HTERT RPE-1 (cell line): ENCODE results near the gene FGG.
"Not testable (repeated sequence)": the region's sequence is repeated elsewhere in the genome, so short reads cannot be mapped to it uniquely, and the experiment has no call there.

Experiments used
- in situ Hi-C: fragments of 300-500 bp; cut with MboI; formaldehyde crosslinking; loops from 4 replicates; pipeline ENCODE4 v1.14.3; 2020; ENCODE audit warnings: low sequenced_read_pairs

Gene FGG

DNA sequence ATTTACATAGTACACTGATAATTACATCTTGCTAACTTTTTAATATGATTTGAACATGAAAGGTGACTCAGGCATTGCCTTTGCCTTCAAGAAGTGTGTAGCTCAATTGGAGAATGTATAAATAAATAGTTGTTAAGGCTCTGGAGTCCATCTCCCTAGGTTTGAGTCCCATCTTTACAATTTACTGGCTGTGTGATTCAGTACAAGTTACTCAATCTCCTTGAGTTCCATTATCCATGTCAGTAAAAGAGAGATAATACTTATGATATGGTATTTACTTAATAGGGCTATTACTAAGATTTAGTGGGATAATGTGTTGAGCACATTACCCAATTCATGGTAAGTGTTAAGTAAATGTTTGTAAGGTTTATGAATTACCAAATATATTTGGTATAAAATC, 1.9 kb upstream of the FGG start:
- in situ Hi-C loops, result no loop called here

DNA sequence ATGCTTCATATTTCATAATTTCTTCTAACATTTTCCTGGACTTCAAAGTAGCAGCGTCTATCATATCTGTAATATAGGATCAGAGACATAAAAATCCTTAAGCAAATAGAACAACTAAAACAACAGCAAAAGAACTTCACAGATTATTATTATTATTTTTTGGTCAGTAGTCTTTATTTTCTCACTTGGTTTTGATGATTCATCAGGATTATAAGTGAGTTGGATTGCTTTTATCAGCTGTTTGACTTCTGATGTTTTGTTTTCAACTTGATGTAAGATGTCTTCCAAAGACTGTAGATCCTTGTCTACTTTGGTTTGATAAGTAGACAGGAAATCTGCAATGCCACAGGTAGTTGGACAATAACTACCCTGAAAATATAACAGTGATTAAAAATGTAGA, 623 bp downstream of the FGG start:
- in situ Hi-C loops, result no loop called here

DNA sequence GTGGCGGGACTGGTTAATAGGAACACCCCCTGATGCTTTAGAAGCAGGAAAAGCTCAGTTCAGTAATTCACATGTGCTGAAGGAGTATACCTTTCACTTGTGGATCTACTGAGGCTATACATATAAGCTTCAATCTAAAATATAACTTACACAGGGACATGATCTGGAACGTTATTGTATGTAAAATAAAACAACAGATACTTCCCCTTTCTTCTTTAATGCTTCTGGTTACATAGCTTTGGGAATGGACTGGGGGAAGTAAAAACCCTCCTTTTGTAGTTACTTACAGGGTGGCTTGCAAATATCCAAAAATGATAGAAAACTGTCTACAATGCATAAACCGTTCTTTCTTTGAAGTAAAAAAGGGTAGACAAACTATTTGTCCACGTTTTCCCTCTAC, 1.9 kb downstream of the FGG start:
- in situ Hi-C loops, result no loop called here

GRCh38 chr4:154609532-154609931, 2.9 kb downstream of the FGG start:
- in situ Hi-C loops, result no loop called here

DNA sequence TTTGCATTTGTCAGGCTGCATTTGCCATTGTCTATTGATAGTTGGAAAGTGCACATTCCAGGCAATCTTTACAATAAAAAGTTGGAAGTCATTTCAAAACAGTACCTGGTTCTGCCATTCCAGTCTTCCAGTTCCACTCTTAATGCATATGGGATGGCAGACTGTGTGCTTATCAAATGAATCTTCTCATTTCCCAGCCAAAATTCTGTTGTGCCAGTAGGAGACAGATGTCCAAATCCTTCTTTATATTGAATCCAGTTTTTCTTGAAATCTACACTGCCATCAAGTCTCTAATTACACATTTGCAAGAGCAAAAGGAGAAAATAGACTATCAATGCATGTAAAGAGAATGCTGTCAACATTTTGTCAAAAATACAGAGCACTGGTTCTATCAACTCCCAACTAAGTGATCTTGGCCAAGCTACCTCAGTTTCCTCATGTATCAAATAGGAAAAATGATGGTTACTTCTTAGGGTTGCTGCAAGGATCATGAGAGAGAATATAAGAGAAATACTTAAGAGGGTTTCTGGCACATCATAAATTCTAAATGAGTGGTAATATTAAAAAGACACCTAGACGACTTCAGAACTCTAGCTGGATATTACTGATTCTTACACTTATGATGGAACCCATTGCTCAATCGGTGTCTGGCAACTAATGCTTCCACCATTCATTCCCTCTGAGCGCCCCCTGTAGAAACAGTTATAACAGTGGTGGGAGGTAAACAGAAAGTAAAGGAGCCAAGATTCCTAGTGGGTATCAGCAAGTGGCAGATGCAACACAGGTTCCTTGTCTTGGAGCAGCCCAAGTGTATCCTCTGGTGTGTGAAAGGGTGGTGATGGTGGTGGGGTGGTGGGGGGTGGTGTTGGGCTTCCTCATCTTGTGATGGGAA, 3.8 kb downstream of the FGG start:
- in situ Hi-C loops, result no loop called here

DNA sequence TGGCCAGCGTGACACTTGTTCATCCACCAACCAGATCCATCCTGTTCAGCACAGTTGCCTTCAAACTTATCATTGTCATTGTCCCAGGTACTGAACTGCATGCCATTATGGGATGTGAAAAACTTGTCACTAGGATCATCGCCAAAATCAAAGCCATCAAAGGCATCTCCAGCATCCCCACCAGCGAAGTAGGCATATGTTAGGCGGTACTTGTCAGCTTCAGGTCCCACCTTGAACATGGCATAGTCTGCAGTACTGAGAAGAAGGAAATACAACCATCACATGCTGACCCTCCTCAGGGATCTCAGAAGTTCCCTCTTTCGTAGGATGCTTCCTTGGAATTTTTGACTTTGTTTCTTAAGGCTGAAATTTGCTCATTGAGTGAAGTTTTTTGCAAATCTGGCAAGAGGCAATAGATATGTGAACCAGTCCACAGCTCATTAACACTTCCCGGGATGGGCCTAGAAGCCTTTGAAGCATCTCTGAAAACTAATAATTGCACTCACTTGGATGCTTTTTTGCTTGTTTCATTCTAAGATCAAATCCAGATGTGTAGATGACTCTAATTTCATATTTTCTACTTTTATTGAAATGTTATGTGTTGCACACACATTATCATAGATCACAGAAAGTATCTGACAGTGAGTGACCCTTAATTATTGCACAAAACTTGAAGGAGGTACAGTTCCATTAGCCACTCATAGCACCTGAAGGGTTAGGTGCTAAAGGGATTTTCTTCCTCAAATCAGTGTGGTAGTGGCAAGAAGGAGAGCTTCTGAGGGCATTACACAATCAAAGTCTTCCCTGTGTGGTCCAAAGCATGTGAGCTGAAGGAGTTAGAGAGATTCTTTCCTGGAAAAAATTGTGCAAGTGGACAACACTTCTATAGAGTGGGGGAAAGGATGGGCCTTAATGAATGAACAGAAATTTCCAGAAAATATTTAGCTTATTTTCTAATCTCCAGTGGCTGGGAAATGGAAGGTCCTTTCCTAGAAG, 5.4 kb downstream of the FGG start:
- in situ Hi-C loops, result no loop called here

- in situ Hi-C loops, result no loop called here
Observed at GRCh38 chr4:154604696-154605200, 7.7 kb downstream of the FGG start.

GRCh38 chr4:154603033-154603943, 9.2 kb downstream of the FGG start:
- in situ Hi-C loops, result no loop called here

DNA sequence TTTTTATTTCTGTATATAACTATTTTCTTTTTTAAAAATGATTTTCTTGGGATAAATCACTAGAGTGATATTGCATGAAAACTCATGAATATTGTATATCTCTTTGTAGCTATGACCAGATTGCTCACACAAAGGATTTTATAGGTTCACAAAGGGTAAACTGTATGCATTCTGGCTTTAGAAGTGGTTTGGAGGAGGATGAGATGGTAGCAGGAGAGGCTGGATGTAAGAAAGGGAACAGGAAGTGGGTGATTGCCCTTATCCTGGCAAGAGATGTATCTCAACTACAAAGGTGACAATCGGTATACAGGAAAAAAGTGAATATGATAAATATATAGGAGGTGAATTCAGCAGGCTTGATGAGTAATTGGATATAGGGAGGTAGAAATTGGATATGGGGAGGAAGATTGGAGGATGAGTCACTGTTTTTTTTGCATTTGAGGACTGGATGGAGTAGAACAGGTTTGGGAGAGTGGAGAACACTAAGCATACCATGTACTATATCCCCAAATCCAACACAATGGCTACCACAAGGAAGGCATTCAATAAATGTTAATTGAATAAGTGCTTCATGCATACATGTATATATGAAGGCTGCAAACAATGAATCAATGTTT, 9.9 kb downstream of the FGG start:
- in situ Hi-C loops, result no loop called here

DNA sequence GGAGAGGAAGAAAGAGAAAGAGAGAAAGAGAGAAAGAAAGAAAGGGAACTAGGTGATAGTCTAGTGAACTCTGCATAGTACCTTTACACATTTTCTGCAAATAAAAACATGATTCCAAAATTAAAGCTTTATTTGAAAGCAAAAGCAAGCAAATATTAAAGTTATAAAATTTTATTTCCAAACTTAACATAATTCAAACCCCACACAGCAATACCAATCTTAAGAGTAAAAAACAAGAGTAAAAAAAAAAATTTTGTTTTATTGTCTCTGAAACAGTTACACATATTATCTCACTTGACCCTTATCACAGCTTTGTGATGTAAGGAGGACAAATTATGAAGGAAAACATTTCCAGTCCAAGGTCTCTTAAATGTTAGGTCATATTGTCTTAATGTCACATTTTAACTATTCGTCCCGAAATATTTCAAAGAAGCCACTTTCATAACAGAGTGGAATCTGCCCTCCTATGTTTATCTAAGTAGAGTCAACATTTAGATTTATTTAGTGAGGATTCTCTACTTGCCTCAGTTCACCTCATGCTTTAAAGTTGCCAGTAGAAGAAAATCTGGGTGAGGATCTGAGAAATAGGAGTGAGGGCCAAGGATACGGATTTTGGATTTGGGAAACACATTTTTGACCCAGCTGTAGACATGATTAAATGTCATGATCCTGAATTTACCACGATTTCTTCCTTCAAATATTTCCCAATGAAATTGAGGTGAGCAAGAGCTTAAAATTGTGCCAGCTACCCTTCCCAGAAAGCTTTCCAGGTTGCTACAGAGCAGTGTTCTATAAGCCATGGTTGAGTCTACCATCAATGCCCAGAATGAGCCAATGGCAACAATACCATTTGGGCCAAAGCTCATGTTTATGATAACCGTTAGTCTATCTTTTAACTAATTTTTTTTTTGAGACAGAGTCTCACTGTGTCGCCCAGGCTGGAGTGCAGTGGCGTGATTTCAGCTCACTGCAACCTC, 14.4 kb downstream of the FGG start:
- in situ Hi-C loops, result no loop called here

GRCh38 chr4:154597281-154597680, 15.2 kb downstream of the FGG start:
- in situ Hi-C loops, result not testable (repeated sequence)

DNA sequence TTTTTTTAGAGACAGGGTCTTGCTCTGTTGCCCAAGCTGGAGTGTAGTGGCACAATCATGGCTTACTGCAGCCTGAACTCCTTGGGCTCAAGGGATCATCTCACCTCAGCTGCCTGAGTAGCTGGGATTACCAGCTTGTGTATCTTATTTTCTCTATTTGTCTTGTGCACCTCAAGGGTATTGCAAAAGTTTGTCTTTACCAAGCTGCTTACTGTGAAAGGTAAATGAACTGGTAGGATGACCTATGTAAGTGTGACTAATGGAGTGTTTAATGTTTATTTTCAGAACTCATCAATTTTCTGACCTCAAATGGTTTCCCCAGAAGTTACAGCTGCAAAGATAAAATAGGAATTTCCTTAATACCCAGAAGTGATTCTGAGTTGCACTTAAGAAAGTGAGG, 16.6 kb downstream of the FGG start:
- in situ Hi-C loops, result no loop called here

GRCh38 chr4:154594343-154594742, 18.1 kb downstream of the FGG start:
- in situ Hi-C loops, result not testable (repeated sequence)

DNA sequence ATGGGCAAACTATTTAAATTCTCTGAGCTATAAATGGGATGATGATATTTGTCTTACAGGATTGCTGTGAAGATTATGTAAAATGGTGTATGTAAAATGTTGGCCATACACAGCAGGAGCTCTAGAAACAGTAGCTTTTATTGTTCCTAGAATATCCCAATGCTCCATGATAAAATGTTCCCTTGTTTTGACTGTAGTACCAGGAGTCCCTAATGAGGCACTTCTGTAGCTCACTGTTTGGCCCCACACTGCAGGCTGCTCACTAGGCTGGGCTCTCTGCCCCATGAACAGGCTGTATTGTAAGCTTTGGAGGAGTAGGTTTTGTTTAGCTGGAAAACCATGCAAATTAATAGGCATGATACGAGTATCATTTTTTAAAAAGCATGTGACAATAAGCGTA, 18.6 kb downstream of the FGG start:
- in situ Hi-C loops, result no loop called here

GRCh38 chr4:154591890-154592289, 20.6 kb downstream of the FGG start:
- in situ Hi-C loops, result no loop called here

GRCh38 chr4:154590329-154591006, 22.0 kb downstream of the FGG start, which contains the start of gene FGA:
TSS of gene FGA (minus strand) at chr4:154590742. CDS start at chr4:154590687, 55 bp downstream.
- in situ Hi-C loops, result no loop called here

DNA sequence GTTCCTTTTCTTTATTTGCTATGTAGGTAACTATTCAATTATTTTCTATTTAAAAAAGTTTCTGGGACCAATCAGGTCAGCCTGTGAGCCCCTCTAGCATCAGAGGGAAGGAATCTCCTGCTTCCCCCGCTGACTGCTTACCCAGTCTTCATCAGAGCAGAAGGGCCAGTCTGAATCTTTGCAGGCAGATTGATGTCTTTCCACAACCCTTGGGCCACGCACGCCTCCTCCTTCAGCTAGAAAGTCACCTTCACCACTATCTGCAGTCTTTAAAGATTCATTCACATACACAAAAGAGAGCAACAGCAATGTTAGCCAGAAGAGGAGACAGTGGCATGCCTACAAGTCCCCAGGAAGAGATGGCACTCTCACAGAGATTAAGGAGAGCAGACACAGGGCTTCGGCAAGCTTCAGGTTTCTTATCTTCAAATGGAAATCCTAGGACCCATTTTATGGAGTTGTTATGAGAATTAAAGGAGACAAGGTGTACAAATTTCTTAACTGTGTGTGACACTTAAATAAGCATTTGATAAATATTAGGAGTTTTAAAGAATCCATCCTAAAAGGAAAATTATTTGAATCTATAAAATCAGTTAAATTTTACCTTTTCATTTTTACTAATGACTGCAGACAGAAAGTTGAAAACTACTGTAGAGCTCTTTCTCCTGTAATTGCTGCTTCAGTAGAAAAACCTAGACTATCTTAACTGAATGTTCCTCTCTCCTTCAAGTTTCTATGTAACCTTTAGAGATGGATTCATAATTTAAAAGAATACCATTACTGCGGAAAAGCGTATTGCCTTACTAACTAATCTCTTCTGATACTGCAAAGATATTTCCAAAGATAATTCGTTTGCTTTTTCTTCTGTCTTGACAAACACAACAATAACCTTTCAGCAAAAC, 22.9 kb downstream of the FGG start:
- in situ Hi-C loops, result no loop called here
